ENCODE measurements around the gene CEP350.

The CEP350 gene

DNA sequence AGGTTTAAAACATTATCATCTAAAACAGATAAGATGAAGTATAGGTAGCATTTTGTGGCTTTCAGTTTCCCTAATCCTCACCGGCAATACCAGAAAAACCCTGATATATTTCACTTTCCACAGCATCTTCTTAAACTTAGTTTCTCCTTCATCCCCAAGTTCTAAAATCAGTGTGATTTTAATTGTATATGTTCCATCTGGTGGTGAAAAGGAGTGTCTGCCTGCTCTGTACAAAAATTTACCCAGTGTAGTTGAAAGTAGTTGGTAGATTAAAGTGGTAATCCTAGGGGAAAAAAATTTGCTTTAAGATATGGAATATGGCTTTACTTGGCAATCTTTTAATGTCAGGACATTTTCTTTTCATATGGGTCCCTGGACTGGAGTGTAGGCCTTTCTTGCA lies 74.3 kb downstream of the CEP350 start:
- Histone ChIP-seq H3K9ac (ENCODE audit: insufficient read length, low read depth) (no peak overlapping the region), H3K4me3 (ENCODE audit: insufficient read length, low read depth) (no peak overlapping the region), H3K36me3 (ENCODE audit: insufficient read depth, insufficient read length, low read length) (peaks cover 60% of the 10 kb centered on the region), H3K9me3 (ENCODE audit: insufficient read depth, low read length) (no peaks in the 10 kb centered on the region), H3K4me1 (ENCODE audit: insufficient read depth, insufficient read length) (no peaks in the 10 kb centered on the region), H3K27me3 (ENCODE audit: insufficient read depth, insufficient read length) (no peaks in the 10 kb centered on the region)
- no peak for DNase-seq (ENCODE audit: low read depth, low spot score)
- TF ChIP-seq ZNF274 (IDR thresholded peaks at IDR 0.05; ENCODE audit: low read depth, low read length): no peak
- TF ChIP-seq SUZ12 (IDR thresholded peaks at IDR 0.05; ENCODE audit: extremely low read depth, insufficient read depth, insufficient read length): no peak
- TF ChIP-seq YY1 (IDR thresholded peaks at IDR 0.05; ENCODE audit: insufficient read depth, insufficient read length): no peak

DNA sequence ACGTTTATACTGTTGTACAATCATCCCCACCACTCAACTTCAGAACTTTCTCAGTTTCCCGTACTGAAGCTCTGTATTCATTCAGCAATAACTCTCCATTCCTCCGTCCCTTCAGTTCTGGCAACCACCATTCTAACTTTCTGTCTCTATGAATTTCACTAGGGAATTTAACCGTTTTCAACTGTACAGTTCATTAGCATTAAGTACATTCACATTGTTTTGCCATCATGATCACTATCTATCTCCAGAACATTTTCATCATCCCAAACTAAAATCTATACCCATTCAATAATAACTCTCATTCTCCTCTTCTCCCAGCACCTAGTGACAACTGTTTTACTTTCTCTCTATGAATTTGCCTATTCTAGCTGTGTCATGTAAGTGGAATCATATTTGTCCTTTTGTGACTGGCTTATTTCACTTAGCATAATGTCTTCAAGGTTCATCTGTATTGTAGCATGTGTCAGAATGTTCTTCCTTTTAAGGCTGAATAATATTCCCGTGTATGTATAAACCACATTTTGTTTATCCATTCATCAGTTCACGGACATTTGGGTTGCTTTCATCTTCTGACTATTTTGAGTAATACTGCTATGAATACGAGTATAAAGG lies 75.0 kb downstream of the CEP350 start:
- H3K9me3 ChIP-seq (ENCODE audit: insufficient read depth, low read length): no peaks in the 10 kb centered on the region
- peaks cover 60% of the 10 kb centered on the region for H3K36me3 ChIP-seq (ENCODE audit: insufficient read depth, insufficient read length, low read length)
- no peak overlapping the region for H3K4me3 ChIP-seq (ENCODE audit: insufficient read length, low read depth)

DNA sequence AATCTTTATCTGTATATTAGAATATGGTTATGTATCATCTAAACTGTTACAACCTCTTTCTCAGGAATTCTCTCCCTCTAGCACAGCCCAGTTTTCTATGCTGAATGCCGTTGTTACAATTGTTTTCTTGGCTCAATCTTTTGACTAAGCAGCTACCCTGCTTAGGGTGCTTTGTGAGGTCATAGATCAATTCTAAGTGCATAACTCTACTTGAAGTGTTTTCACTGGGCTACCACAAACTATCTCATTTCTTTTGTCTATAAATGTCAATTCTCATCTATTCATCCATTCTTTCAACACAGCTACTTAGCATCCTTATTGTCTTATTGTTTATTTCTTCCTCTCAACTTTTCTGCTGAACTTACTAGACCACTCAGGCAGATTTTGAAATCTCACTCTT lies 77.1 kb downstream of the CEP350 start:
- no peak for TF ChIP-seq SUZ12 (IDR thresholded peaks at IDR 0.05; ENCODE audit: extremely low read depth, insufficient read depth, insufficient read length)
- TF ChIP-seq ZNF274 (IDR thresholded peaks at IDR 0.05; ENCODE audit: low read depth, low read length): no peak
- no peak for TF ChIP-seq YY1 (IDR thresholded peaks at IDR 0.05; ENCODE audit: insufficient read depth, insufficient read length)

More for the DNA sequence above, 75.0 kb downstream of the CEP350 start:
- no peaks in the 10 kb centered on the region for H3K4me1 ChIP-seq (ENCODE audit: insufficient read depth, insufficient read length)
- H3K27me3 ChIP-seq (ENCODE audit: insufficient read depth, insufficient read length): no peaks in the 10 kb centered on the region
- DNase-seq (ENCODE audit: low read depth, low spot score): no peak
- TF ChIP-seq SUZ12 (IDR thresholded peaks at IDR 0.05; ENCODE audit: extremely low read depth, insufficient read depth, insufficient read length): no peak
- TF ChIP-seq YY1 (IDR thresholded peaks at IDR 0.05; ENCODE audit: insufficient read depth, insufficient read length): no peak
- no peak overlapping the region for H3K9ac ChIP-seq (ENCODE audit: insufficient read length, low read depth)

DNA sequence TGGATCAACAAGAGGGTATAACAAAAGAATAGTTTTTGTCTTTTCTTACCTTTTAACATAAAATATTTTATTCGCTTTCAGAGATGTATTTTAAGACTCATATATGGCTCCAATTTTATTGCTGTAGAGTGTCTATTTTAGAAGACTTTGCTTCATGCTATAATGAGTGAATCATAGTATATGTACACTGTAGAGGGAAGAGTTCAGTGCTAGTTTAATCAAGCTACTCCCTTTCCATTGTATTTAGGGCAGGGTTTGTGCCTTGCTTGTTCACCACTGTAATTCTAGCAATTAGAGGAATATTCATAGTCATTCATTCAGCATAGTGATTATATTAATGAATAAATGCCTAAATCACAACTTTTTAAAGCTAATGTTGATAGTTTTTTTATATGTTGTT lies 78.8 kb downstream of the CEP350 start:
- no peaks in the 10 kb centered on the region for H3K27me3 ChIP-seq (ENCODE audit: insufficient read depth, insufficient read length)
- no peaks in the 10 kb centered on the region for H3K4me1 ChIP-seq (ENCODE audit: insufficient read depth, insufficient read length)
- no peaks in the 10 kb centered on the region for H3K9me3 ChIP-seq (ENCODE audit: insufficient read depth, low read length)
- no peak overlapping the region for H3K4me3 ChIP-seq (ENCODE audit: insufficient read length, low read depth)
- TF ChIP-seq SUZ12 (IDR thresholded peaks at IDR 0.05; ENCODE audit: extremely low read depth, insufficient read depth, insufficient read length) (no peak), YY1 (IDR thresholded peaks at IDR 0.05; ENCODE audit: insufficient read depth, insufficient read length) (no peak), ZNF274 (IDR thresholded peaks at IDR 0.05; ENCODE audit: low read depth, low read length) (no peak)
- peaks cover 63% of the 10 kb centered on the region for H3K36me3 ChIP-seq (ENCODE audit: insufficient read depth, insufficient read length, low read length)
- no peak overlapping the region for H3K9ac ChIP-seq (ENCODE audit: insufficient read length, low read depth)
- no peak for DNase-seq (ENCODE audit: low read depth, low spot score)

More for the DNA sequence above, 77.1 kb downstream of the CEP350 start:
- Histone ChIP-seq H3K4me1 (ENCODE audit: insufficient read depth, insufficient read length) (no peaks in the 10 kb centered on the region), H3K9me3 (ENCODE audit: insufficient read depth, low read length) (no peaks in the 10 kb centered on the region), H3K27me3 (ENCODE audit: insufficient read depth, insufficient read length) (no peaks in the 10 kb centered on the region), H3K4me3 (ENCODE audit: insufficient read length, low read depth) (no peak overlapping the region), H3K9ac (ENCODE audit: insufficient read length, low read depth) (no peak overlapping the region), H3K36me3 (ENCODE audit: insufficient read depth, insufficient read length, low read length) (peaks cover 57% of the 10 kb centered on the region)
- no peak for DNase-seq (ENCODE audit: low read depth, low spot score)

DNA sequence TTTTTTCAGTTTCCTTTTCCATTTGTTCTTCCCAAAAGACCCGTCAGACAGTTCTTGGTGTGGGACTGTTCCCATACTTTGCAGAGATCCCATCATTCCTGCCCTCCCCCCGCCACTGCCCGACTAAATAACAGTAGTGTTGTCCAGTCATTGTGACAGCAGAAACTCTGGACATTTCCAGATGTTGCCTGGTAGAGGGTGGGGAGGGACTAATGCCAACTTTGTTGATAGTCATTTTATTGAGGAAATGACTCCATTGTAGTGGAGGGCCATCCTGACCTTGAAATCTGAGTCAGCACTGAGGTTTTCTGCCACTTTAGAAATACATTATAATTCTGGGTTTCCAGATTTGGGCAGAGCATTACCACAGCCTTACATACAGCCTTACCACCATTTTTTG lies 85.4 kb downstream of the CEP350 start:
- TF ChIP-seq YY1 (IDR thresholded peaks at IDR 0.05; ENCODE audit: insufficient read depth, insufficient read length) (no peak), SUZ12 (IDR thresholded peaks at IDR 0.05; ENCODE audit: extremely low read depth, insufficient read depth, insufficient read length) (no peak), ZNF274 (IDR thresholded peaks at IDR 0.05; ENCODE audit: low read depth, low read length) (no peak)
- no peak overlapping the region for H3K4me3 ChIP-seq (ENCODE audit: insufficient read length, low read depth)
- no peaks in the 10 kb centered on the region for H3K4me1 ChIP-seq (ENCODE audit: insufficient read depth, insufficient read length)
- H3K36me3 ChIP-seq (ENCODE audit: insufficient read depth, insufficient read length, low read length): peaks cover 64% of the 10 kb centered on the region
- H3K27me3 ChIP-seq (ENCODE audit: insufficient read depth, insufficient read length): no peaks in the 10 kb centered on the region
- H3K9ac ChIP-seq (ENCODE audit: insufficient read length, low read depth): no peak overlapping the region
- DNase-seq (ENCODE audit: low read depth, low spot score): no peak
- no peaks in the 10 kb centered on the region for H3K9me3 ChIP-seq (ENCODE audit: insufficient read depth, low read length)

DNA sequence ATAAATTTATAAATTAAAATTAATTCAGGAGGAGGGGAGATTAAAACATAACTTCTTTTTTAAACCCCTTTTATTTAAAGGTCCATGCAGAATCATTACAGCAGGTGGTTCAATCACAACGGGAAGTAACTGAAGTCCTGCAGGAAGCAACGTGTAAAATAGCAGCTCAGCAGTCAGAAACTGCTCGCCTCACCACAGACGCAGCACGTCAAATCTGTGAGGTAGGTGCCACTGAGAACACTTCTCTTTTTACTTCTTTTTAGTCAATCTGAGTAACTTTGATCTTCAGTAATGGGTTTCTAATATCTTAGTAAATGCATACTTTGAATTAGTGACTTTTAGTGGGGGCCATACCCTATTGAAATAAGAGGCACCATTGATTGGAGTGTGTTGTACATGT lies 87.0 kb downstream of the CEP350 start:
- no peak overlapping the region for H3K9ac ChIP-seq (ENCODE audit: insufficient read length, low read depth)
- no peak overlapping the region for H3K4me3 ChIP-seq (ENCODE audit: insufficient read length, low read depth)
- no peak for DNase-seq (ENCODE audit: low read depth, low spot score)
- H3K4me1 ChIP-seq (ENCODE audit: insufficient read depth, insufficient read length): no peaks in the 10 kb centered on the region
- no peaks in the 10 kb centered on the region for H3K27me3 ChIP-seq (ENCODE audit: insufficient read depth, insufficient read length)
- H3K9me3 ChIP-seq (ENCODE audit: insufficient read depth, low read length): no peaks in the 10 kb centered on the region
- TF ChIP-seq ZNF274 (IDR thresholded peaks at IDR 0.05; ENCODE audit: low read depth, low read length) (no peak), SUZ12 (IDR thresholded peaks at IDR 0.05; ENCODE audit: extremely low read depth, insufficient read depth, insufficient read length) (no peak), YY1 (IDR thresholded peaks at IDR 0.05; ENCODE audit: insufficient read depth, insufficient read length) (no peak)
- H3K36me3 ChIP-seq (ENCODE audit: insufficient read depth, insufficient read length, low read length): peaks cover 72% of the 10 kb centered on the region

DNA sequence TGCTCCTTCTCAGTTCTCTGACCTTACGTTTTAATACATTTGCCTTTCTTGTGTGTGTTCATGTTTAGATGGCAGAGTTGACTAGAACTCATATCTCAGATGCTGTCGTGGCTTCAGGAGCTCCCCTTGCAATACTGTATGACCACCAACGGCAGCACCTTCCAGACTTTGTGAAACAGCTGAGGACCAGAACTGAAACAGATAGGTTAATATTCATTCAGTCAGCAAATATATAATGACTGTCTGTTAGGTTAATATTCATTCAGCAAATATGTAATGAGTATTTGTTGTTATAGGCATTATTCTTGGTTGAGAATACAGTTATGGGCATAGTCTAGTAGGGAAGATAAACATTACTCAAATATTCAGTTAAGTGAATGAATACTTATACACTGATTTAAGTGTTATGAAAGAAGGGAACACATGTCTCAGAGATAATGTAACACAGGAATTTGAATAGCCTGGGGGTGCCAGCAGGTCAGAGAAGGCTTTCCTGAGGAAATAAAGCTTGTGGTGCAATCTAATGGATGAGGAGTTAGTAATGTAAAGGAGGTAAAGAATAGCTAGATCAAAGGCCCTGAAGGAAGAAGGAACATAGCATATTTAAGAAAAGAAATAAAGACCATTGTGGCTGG lies 88.5 kb downstream of the CEP350 start:
- no peaks in the 10 kb centered on the region for H3K27me3 ChIP-seq (ENCODE audit: insufficient read depth, insufficient read length)
- TF ChIP-seq SUZ12 (IDR thresholded peaks at IDR 0.05; ENCODE audit: extremely low read depth, insufficient read depth, insufficient read length): no peak
- no peak for TF ChIP-seq ZNF274 (IDR thresholded peaks at IDR 0.05; ENCODE audit: low read depth, low read length)
- no peak for TF ChIP-seq YY1 (IDR thresholded peaks at IDR 0.05; ENCODE audit: insufficient read depth, insufficient read length)
- no peak for DNase-seq (ENCODE audit: low read depth, low spot score)
- H3K36me3 ChIP-seq (ENCODE audit: insufficient read depth, insufficient read length, low read length): peaks cover 75% of the 10 kb centered on the region
- no peak overlapping the region for H3K4me3 ChIP-seq (ENCODE audit: insufficient read length, low read depth)
- H3K4me1 ChIP-seq (ENCODE audit: insufficient read depth, insufficient read length): no peaks in the 10 kb centered on the region
- no peak overlapping the region for H3K9ac ChIP-seq (ENCODE audit: insufficient read length, low read depth)
- no peaks in the 10 kb centered on the region for H3K9me3 ChIP-seq (ENCODE audit: insufficient read depth, low read length)

All from NT2/D1 (cell line).